CD4-positive, alpha-beta T cell treated with Interleukin-21 for 1 hour (primary cell): ENCODE data around the gene TMEM245.

Source experiments
- DNase-seq: peaks from one replicate; pipeline ENCODE4 v3.0.0-alpha.2; 2020

Gene TMEM245

DNA sequence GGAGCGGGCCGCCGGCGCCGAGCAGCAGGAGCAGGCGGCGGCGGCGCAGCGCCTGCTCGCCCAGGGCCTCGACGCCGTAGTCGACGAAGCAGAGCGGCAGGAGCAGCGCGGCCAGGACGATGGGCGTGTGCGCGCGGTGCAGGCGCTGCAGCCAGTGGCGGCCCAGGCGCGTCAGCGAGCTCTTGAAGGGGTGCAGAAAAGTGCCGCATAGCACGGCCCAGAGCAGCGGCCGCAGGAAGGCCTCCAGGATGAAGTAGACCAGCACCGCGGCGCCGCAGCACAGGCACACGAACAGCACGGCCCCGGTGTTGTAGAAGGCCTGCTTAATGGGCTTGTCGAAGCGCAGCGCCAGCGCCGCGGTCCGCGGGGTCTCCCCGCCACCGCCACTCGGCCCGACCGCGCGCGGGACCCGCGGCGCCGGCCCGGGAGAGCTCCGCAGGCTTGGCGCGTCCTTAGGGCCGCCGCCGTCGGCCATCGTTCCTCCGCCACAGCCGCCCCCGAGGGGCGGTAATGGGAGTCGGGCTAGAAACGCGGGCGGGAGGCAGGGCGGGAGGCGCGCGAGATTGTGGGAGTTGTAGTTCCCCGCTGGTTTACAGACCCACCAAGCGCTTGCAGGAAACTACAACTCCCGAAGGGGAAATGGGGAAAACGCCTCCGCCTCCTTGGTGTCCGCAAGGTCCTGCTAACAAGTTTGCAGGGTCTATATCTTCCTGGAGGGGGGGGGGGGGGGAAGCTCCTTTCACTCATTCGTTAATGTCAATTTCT lies at the start of gene TMEM245:
TSS of gene TMEM245 (minus strand) at position 509 of the 765 bp plus-strand sequence. CDS start at position 475, 34 bp downstream.
- peak; percentile 98 for DNase-seq

DNA sequence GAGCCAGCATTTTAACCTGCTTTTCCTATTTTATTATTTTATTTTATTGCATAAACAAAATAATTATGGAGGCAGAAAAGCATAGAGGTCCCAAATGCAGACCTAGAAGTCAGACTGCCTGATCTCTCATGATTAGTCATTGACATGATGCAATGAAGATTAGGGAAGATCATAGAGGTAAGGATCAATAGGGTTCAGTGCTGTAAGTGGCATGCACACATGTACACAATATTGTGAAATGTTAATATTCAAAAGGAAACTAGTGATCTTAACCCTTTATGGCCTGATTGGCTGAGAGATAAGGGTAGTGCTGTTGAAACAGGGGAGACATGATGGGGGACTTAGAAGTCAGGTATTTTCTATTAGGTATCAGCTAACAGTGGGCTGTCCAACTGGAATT lies 48.4 kb upstream of the TMEM245 start:
- DNase-seq = no peak

DNA sequence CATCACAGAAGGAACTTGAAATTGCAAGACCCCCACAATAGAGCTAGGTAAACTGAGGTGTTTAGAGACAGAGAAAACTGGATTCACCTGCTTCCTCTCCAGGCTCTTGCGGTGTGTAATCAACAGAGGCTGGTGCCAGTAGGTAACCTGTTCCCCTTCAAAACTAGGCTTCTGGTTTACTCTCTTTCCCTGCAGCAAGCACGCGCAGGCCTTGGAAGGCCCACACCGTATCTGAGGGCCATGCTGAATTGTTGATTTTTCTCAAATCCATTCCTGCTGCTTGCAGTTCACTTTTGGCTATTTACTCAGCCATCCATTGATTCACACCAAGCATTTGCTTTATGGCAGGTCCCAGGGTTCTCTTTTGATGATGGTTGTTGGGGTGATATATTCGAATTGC lies 48.0 kb upstream of the TMEM245 start:
- no peak for DNase-seq

DNA sequence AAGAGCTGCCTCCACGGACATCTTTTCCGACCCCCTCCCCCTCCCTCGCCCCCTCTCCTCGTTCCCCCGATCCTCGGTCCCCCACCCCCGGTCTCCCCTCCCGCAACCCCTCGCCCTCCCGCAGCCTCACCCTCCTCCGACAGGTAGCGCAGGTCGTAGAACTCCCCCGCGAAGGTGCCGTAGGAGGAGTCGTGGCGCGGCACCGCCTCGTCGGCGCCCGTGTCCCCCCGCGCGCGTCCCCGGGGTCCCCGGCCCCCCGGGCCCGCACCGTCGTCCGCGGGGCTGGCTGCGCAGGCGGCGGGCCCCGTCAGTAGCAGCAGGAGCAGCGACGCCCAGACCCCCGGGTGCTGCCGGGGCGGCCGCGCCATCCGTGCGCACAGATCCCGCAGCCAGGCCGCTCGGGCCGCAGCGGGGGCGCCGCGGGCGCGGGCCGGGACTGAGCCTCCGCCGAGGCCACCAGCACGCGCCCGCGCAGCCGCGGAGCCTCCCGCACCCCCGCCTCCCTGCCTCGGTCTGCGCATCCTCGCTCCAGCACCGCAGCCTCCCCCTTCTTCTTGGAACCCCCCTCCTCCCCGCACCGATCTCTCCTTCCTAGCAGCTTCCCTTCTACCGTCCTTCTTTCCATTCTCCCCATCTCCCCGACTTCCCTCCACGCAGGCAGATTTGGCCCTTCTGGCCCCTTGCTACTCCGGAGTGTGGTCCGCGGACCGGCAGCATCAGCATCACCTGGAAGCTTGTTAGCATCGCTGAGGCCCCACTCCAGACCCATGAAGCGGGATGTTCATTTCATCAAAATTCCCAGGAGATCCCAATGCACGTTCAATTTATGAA lies 47.2 kb upstream of the TMEM245 start, which contains the start of gene FRRS1L:
TSS of gene FRRS1L (minus strand) at position 479 of the 831 bp plus-strand sequence. CDS start at position 368, 111 bp downstream.
- DNase-seq = no peak

DNA sequence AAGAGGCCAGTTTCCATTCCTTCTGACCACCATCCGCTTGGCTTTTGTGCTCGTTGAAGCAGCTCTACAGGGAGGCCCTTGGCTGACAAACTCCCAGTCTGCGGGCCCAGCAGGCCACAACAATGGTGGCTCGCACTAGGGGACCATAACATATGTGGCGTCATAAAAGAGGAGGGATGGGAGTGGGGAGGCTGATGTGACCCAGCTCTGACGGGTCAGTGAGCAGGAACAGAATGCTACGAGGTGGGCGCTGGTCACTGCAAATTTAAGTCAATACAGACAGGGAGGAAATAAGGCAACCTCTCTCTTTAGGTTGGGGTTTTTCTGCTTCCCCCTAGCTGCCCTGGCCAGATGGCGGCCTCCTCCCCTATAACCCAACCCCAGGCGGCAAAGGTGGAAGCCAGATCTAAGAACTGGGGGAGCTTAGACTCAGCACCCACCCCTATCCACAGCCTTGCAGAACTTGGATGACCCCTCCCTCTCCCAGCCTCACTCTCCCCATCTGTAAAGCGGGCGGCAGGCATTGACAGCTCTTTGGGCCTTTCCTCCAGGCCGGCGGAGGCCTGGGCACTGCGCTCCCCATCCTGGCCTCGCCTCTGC lies 46.5 kb upstream of the TMEM245 start:
- DNase-seq = no peak

DNA sequence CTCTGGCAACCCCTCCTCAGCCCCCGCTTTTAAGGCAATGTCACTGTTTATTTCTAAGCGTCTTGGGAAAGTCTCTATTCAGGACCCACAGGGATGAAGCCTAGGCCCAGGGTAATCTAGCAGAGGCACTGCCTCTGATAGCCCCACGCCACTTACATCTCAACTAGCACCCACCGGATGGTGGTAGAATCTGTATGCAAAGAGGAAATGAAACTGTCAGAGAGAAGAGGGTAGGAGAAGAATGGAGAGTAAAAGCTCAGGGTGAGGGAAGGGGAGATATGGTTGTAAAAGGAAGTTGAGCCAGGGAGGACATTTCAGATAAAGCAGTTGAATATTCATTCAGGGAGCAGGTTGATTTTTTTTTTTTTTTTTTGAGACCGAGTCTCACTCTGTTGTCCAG lies 44.3 kb upstream of the TMEM245 start:
- DNase-seq = no peak

DNA sequence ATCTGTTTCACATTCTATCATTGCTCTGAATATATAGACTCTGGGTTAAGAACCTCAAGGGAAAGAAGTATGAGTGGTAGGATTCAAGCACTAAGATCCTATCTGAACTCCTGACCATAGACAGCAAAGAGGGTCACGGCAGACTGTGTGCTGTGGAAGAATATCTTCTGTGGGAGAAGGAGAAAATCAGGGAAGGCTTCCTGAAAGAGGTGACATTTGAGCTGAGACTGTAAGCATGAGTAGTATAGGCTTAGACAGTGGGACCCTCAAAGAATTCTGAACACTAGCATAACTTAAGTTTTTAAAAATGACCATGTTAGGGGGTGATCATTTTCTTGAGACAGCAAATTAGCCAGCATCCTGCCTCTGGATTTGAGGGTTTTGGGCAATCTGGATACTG lies 43.4 kb upstream of the TMEM245 start:
- no peak for DNase-seq

DNA sequence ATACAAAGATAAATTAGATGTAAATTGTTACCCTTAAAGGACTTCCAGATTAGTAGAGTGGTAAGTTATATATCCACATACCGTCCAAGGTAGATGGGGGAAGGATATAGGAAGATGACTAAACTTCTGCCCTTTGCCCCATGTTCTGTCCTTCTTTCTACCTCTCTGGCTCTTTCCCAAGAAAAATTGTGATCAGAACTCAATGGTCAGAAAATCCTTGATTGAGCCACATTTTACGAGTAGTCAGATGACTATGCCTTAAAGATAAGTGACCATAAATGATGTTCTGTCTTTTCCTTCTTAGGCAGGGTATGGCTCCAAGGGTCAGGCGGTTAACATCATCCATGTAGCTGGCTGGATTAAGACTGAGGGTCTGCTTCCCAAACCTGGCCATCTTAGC lies 42.9 kb upstream of the TMEM245 start:
- DNase-seq = no peak

DNA sequence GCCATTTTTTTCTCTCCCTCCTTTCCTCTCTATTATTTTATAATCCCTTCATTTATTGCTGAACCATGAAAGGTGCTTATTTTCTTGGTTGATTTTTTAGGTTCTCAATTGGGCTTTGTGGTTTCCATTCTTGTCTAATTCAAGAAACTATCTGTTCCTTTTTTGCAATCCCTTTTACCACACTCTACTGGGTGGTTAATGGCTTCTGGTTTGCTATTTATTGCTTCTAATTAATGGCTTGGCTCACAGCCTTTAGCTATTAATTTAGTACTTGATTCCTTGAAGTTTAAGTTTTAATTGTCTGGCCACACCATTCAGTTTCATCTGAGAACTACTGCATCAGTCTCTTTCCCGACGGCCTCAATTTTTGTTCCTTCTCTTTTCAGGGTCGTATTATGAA lies 41.7 kb upstream of the TMEM245 start:
- no peak for DNase-seq

DNA sequence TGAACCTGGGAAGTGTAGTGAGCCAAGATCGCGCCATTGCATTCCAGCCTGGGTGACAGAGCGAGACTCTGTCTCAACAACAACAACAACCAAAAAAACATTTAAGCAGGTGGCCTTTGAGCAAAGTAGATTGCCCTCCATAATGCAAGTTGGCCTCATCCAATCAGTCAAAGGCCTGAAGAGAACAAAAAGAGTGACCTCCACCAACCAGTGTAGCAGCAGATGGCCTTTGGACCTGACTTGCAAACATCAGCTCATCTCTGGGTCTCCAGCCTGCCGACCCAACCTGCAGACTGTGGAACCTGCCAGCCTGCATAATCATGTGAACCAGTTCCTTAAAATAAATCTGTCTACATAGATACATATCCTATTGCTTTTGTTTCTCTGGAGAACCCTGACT lies 39.8 kb upstream of the TMEM245 start:
- no peak for DNase-seq

DNA sequence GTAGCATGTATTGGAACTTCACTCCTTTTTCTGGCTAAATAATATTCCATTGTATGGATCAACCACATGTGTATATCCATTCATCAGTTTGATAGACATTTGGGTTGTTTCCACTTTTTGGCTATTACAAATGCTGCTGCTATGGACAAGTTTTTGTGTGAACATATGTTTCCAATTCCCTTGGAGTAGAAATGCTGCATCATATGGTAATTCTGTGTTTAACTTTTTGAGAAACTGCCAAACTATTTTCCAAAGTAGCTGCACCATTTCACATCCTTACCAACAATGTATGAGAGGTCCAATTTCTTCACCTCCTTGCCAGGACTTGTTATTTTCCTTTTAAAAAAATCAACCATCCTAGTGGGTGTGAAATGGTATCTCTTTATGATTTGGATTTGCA lies 38.9 kb upstream of the TMEM245 start:
- DNase-seq = no peak

DNA sequence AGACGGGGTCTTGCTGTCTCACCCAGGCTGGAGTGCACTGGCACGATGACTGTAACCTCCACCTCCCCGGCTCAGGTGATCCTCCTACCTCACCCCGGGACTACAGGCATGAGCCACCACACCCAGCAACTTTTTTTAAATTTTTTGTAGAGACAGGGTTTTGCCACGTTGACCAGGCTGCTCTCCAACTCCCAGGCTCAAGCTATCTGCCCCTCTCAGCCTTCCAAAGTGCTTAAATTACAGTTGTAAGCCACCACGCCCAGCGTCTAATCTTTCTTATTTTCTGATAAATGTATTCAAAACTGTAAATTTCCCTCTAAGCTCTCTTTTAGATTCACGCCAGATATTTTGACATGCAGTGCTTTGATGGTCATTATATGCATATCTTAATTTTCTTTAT lies 37.0 kb upstream of the TMEM245 start:
- no peak for DNase-seq

DNA sequence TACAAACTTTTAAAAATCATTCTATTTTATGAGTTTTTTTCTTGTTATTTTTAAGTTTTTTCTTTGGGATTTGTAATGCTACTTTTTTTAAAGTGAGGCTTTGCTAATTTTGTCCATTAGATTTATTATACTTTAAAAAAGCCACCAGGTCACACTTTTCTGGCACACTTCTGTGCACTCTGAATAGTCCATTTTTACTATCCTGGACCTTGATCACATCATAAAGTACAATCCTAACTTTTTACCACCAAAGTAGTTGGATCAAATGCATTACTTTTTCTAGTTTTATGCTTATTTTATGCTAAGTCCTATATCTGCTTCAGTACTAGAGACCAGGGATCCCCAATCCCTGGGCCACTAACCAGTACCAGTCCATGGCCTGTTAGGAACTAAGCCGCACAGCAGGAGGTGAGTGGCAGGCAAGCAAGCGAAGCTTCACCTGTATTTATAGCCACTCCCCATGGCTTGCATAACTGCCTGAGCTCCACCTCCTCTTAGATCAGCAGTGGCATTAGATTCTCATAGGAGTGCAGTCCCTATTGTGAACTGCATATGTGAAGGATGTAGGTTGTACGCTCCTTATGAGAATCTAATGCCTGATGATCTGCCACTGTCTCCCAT lies 31.3 kb upstream of the TMEM245 start:
- no peak for DNase-seq

DNA sequence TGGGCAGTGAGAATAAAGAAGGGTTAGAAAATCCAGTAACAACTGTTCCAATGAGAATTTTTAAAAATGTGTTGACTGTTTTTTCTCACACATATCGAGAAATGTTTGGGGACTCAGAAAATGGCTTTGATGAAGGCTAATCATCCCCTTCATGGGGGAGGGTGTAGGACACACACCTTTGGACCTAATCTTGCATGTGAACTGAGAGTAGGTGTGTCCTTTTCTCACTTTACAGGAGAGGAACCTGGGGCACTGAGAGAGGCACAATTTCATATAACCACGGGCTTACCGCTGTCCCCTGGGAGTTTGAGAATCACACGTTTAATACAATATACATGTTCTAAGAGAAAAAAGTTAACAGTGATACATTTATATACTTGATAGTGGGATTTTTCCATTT lies 30.0 kb upstream of the TMEM245 start:
- DNase-seq = no peak

DNA sequence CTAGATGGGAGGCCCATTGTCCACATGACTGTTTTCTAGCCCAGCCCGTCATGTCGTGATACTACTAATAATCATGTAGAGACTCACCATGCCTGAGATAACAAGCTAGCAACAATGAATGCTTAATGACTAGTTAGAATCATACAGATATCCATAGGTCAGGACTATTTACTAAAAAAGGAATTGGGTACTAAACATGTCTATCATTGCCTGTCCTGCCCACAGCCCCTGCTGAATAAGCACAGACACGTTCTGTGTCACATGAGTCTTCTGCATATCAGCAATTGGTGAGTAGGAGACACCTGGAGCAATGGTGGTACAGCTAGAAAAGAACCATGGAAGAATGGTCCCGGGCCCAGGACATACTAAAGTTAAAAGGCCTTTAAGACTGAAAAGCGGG lies 29.3 kb upstream of the TMEM245 start:
- no peak for DNase-seq

DNA sequence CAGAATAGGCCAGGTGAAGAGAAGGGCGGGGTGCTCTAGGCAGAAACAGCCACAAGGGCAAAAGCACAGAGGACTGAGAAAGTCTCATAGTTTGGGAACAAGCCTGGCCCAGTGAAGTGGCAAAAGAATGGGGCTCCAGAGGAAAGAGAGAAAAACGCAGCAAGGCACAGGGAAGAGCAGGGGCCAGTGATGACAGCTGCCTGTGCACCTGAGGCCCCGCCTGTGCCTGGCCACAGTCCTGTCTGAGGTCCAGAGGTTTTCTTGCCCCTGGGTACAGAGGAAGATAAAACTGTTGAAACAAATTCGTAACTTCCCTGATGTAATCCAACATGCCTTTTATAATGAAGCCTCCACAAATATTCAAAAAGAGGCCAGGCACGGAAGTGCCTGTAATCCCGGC lies 25.3 kb upstream of the TMEM245 start:
- no peak for DNase-seq

DNA sequence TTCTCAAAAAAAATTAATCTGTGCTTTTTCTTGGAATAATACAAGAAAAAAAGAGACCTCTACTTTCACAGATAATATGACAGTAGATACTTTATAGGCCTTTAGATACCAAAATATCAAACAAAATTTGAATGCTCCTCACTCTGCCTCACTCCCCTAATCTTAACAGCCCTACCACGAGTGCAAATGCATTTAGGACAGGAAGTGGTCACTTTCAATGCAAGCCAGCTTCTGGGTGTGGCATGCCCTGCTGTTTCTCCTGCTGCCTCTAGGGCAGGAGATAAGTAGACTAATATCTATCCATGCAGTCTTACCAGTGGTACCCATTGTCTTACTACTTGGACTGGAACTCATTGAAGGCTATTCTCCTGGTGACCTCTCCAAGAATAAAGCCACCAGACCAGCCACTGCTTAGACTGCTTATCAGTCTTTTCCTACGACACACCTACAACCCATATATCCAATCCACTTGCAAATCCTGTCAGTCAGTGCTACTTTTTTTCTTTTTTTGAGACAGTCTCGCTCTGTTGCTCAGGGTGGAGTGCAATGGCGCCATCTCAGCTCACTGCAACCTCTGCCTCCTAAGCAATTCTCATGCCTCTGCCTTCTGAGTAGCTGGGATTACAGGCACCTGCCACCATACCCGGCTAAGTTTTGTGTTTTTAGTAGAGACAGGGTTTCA lies 24.3 kb upstream of the TMEM245 start:
- DNase-seq = peak; percentile 13

DNA sequence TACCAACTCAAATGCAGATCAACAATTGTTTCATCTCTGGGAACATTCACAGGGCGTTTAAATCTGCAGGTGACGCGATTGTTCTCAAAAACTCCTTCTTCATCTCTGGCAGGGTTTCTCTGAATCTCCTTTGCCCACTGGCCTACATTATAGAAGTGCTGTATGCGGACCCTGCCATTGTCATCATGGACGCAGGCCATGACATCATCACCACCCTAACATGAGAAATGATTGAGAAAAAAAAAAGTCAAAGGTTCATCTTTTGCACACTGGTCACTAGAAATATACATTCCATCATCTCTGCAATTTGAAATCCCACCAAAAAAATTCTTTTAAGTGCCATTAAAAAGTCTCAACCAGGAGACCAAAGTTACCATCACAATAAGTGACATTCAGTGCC lies 21.6 kb upstream of the TMEM245 start:
- DNase-seq = no peak

DNA sequence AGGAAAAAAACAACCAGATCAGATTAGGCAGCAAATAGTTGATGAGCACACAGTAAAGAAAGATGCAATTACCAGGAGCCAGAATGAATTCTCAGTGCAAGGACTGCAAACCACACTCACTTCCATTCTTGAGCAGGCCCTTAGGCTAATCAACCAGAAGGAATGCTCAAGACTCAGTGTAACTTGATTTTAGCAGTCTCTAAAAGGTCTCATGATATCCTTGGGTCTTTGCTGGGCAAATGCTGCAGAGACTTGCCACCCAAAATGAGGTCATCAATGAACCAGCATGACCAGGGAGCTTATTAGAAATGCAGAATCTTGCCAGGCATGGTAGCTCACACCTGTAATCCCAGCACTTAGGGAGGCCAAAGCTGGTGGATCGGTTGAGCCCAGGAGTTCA lies 20.1 kb upstream of the TMEM245 start:
- DNase-seq = no peak

DNA sequence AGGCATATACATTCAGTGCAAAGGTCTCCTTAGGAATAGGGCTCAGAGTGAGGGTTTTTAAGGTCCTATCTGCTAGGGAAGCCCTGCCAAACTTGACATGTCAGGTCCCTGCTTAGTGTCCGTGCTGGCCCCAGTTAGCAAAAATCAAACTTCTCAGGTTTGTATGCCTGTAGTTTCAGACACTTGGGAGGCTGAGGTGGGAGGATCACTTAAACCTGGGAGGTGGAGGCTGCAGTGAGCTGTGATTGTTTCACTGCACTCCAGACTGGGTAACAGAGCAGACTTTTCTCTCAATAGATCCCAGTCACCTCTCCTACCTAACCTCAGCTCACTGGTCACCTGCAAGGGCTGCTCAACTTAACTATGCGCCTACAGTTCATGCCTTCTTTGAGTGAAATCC lies 18.7 kb upstream of the TMEM245 start:
- no peak for DNase-seq

DNA sequence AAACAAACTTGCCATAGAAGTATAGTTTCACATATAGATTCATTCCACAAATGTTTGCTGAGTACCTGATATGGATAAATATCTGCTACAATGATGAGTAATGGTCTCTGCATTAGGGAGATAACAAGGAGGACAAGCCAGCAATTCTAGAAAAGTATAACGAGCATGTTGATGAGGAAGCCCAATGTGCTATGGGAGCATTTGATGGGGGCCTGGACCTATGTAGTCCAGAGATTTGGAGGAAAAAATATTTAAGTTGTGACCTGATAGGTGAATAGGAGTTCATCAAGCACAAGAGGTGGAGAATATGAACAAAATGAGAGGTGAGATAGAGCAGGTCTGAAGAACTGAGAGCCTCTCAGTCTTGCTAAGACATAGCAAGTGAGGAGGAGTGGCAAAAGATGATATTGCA lies 14.4 kb upstream of the TMEM245 start:
- no peak for DNase-seq

DNA sequence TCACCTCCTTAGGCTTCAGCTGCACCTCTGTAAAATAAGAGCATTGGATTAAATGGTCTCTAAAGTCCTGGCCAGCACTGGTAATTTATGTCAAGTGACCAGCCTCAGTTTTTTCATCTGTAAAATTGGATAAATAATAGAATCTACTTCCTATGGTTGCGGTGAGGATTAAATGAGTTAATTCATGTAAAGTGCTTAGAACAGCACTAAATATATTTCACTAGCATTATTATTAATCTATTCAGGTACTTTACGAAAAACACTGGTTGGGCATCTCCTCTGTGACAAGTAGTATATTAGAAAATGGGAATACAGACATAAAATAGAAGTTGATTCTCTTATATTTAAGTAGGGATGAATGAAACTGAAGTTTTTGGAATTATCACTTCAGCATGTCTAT lies 13.8 kb upstream of the TMEM245 start:
- no peak for DNase-seq

DNA sequence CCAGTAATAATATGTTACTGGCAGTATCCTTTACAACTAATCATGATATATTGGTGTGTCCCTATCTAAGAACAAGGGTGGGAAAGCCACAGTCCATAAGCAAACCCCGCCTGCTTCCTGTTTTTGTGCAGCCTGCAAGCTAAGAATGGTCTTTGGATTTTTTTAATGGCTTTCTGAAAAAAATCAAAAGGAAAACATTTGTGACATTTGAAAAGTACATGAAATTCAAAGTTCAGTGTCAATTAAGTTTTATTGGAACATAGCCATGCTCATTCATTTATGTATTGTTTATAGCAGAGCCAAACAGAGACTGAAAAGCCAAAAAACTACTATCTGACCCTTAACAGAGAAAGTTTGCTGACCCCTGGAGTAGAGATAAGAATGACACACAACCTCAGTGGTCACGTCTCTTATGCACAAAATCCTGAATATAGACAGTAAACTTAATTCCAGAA lies 12.8 kb upstream of the TMEM245 start:
- no peak for DNase-seq
